Left ventricle myocardium inferior (tissue), 1 donor: ENCODE measurements around the gene KDM4C. TPM values are rescaled to one million over a fixed set of nuclear protein-coding genes. Genes with fewer than 3 reads are reported as not detected.
A peak's percentile ranks its signal among the peaks of the same experiment; 100 is the strongest.

Source experiments
- DNase-seq: peaks from one replicate; pipeline ENCODE4 v3.0.0-alpha.2; 2020
- H3K27ac ChIP-seq: fragments of 200-600 bp; replicated peaks from 2 replicates; pipeline ENCODE4 v1.8.0; 2021
- H3K27me3 ChIP-seq: fragments of 200-600 bp; 2 replicates; pipeline ENCODE4 v1.8.0; 2021; ENCODE audit warnings: low read depth
- H3K36me3 ChIP-seq: fragments of 200-600 bp; 2 replicates; pipeline ENCODE4 v1.8.0; 2021
- H3K4me1 ChIP-seq: fragments of 200-600 bp; 2 replicates; pipeline ENCODE4 v1.8.0; 2021
- H3K4me3 ChIP-seq: fragments of 200-600 bp; 2 replicates; pipeline ENCODE4 v1.8.0; 2021; ENCODE audit warnings: mild to moderate bottlenecking, moderate library complexity
- H3K9me3 ChIP-seq: fragments of 200-600 bp; replicated peaks from 2 replicates; pipeline ENCODE4 v1.8.0; 2021
- intact Hi-C: fragments of 100-400 bp; cut with micrococcal nuclease; formaldehyde crosslinking; loops from one replicate; pipeline ENCODE4 v1.11.0; 2022
- total RNA-seq: library from RNA; stranded (reverse); fragmentation: NEBNext Ultra II Directional; extraction: Animal tissue kit (Norgen Biotek cat#: 25700); gene quantifications from one replicate; pipeline ENCODE4 v1.2.1, GENCODE V29; 2021
- TF ChIP-seq, protein P1 (sequence below): fragments of 200-600 bp; IDR thresholded peaks from 2 replicates; pipeline ENCODE4 v1.8.0; 2021; ENCODE audit warnings: antibody characterized with exemption, mild to moderate bottlenecking, borderline replicate concordance
- donor health status: DM: no; HTN: yes; CAD: no; lungs with severe emphysema.

KDM4C gene
- total RNA-seq, 1 donor from 2014 or later = 14.1 TPM

DNA sequence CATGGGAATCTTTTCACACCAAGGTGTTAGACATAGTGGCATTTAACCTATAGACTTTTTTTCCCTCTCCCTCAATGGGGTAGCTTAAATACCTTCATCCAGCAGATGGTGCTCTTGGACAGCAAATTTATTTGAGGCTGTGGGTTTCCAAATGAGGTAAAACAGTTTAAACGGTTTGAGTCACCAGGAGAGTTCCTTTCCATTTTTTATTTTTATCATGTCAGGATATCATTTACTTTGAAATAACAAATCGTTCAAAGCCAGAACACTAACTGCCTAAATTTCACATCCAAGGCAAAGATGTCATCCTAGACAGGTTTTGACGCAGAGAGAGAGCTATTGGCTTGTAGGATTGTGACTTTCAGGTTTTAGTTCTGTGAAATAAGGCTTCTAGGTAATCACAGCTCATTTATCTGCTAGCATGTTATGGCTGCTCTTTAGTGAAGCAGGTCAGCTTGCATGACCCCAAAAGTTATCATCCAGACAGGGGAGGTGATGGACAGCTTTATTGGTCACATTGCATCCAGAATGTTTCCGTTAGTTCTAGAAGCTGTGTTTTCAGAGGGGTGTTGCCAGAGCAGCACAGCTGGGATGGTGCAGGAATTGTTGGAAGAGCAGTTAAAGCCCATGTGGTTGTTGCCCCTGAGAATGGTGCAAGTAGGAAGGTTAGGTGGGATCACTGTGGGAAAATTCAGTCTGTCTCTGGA, 69.8 kb downstream of the KDM4C start:
- H3K9me3 ChIP-seq = peaks cover 8% of the 10 kb centered on the region
- H3K36me3 ChIP-seq = peaks cover 29% of the 10 kb centered on the region
- no peaks in the 10 kb centered on the region for H3K27me3 ChIP-seq
- no peak for DNase-seq
- no peak overlapping the region for H3K27ac ChIP-seq
- TF ChIP-seq, protein P1, sequence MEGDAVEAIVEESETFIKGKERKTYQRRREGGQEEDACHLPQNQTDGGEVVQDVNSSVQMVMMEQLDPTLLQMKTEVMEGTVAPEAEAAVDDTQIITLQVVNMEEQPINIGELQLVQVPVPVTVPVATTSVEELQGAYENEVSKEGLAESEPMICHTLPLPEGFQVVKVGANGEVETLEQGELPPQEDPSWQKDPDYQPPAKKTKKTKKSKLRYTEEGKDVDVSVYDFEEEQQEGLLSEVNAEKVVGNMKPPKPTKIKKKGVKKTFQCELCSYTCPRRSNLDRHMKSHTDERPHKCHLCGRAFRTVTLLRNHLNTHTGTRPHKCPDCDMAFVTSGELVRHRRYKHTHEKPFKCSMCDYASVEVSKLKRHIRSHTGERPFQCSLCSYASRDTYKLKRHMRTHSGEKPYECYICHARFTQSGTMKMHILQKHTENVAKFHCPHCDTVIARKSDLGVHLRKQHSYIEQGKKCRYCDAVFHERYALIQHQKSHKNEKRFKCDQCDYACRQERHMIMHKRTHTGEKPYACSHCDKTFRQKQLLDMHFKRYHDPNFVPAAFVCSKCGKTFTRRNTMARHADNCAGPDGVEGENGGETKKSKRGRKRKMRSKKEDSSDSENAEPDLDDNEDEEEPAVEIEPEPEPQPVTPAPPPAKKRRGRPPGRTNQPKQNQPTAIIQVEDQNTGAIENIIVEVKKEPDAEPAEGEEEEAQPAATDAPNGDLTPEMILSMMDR = peak; percentile 63
- H3K4me3 ChIP-seq = no peak overlapping the region
- no peaks in the 10 kb centered on the region for H3K4me1 ChIP-seq
- intact Hi-C loops = no loop called here

DNA sequence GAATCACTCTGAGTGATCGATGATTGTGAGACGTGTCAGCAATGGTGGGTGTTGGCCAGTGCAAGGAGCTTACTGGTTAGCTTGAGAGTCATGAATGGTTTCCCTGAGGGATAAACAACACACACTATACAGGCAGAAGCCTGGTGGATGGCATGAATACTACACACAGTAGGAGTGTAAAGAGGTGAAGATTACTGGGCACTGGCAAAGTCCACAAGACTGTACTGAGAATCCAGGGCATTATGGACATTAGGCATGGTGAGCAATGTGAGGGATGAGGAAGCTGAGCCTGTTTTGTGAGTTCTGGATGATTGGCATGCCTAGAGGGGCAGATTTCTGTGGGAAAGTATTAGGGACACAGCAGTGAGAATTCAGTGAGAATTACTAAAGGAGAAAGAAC, 71.3 kb downstream of the KDM4C start:
- Histone ChIP-seq H3K27ac (no peak overlapping the region), H3K36me3 (peaks cover 20% of the 10 kb centered on the region), H3K4me1 (no peaks in the 10 kb centered on the region), H3K27me3 (no peaks in the 10 kb centered on the region), H3K4me3 (no peak overlapping the region), H3K9me3 (peaks cover 8% of the 10 kb centered on the region)
- DNase-seq = no peak
- intact Hi-C loops = no loop called here
- TF ChIP-seq, protein P1 = no peak

DNA sequence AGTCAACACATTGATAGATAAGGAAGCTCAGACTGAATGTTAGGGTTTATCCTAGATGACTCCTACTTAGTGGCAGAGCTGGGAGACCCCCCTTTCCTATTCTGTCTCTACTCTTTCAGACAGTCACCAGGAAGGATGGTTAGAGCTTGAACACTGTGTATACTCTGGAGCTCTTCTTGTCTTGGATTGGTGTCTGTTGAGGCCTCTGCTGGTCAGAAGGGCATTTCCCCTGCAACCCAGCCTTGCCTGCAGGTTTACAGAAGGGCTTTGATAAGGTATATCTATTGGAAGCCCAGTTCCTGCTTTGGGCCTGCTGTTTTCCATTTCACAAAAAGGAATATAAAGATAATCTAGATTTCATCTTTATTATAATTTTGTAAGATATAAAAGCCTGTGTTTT, 71.8 kb downstream of the KDM4C start:
- Histone ChIP-seq H3K27ac (no peak overlapping the region), H3K4me3 (no peak overlapping the region), H3K4me1 (no peaks in the 10 kb centered on the region), H3K9me3 (peaks cover 8% of the 10 kb centered on the region), H3K27me3 (no peaks in the 10 kb centered on the region), H3K36me3 (peaks cover 25% of the 10 kb centered on the region)
- DNase-seq = no peak
- intact Hi-C loops = no loop called here
- TF ChIP-seq, protein P1 = no peak

DNA sequence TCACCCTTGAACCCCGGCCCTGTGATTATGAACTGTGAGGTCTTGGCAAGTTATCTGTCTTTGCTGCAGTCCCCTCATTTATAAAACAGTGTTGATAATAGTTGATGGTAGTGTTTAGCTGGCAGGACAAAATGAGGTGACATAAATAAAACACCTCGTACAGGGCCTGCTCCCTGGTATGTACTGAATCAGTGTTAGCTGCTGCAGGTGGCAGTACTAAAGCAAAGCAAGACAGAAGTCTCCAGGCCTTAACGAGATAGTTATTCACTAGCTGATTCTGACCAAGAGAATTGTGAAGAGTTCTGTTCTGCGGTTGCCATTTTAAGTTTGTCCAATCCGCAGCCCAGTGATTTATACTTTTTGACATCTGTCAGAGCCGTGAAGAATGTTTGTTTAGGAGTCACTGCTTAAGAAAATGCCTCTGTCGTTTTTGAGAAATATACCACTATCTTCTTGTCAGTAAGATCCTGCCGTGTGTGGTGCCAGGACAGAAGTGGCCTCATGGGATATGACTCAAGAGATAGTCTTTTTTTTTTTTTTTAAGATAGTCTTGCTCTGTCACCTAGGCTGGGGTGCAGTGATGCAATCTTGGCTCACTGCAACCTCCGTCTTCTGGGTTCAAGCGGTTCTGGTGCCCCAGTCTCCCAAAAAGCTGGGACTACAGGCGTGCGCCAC, 75.9 kb downstream of the KDM4C start:
- Histone ChIP-seq H3K27me3 (no peaks in the 10 kb centered on the region), H3K4me1 (peaks cover 8% of the 10 kb centered on the region), H3K9me3 (peaks cover 8% of the 10 kb centered on the region), H3K27ac (no peak overlapping the region), H3K4me3 (no peak overlapping the region), H3K36me3 (peaks cover 32% of the 10 kb centered on the region)
- DNase-seq = no peak
- intact Hi-C loops = no loop called here
- TF ChIP-seq, protein P1 = no peak

DNA sequence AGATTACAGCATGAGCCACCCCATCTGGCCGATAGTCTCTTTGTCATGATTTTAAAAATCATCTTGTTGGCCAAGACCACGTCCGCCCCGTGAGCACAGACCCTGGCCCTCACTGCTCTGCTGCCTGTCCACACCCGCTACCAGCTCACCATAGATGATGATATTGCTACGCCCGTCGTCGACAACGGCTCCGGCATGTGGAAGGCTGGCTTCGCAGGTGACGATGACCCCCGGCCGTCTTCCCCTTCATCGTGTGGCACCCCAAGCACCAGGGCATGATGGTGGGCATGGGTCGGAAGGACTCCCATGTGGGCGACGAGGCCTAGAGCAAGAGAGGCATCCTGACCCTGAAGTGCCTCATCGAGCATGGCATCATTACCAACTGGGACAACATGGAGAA, 76.5 kb downstream of the KDM4C start:
- H3K9me3 ChIP-seq = peaks cover 8% of the 10 kb centered on the region
- H3K27ac ChIP-seq = no peak overlapping the region
- H3K4me1 ChIP-seq = peaks cover 10% of the 10 kb centered on the region
- H3K27me3 ChIP-seq = no peaks in the 10 kb centered on the region
- H3K4me3 ChIP-seq = no peak overlapping the region
- intact Hi-C loops = no loop called here
- TF ChIP-seq, protein P1 = no peak
- no peak for DNase-seq
- peaks cover 28% of the 10 kb centered on the region for H3K36me3 ChIP-seq
